Stimulated activated CD4-positive, alpha-beta T cell treated with anti-CD3 and anti-CD28 coated beads, Interleukin-15, amount 100 ng/mL, for 24 hours (primary cell): ENCODE data around the gene RNF144A.

Experiments
- DNase-seq: peaks from one replicate; pipeline ENCODE4 v3.0.0-alpha.2; 2020

Gene RNF144A

GRCh38 chr2:7048762-7049294 lies 131.6 kb downstream of the RNF144A start:
- no peak for DNase-seq

- DNase-seq: no peak
Observed at GRCh38 chr2:7052404-7052803, 135.2 kb downstream of the RNF144A start.

- DNase-seq: no peak
Observed at GRCh38 chr2:7053650-7054265, 136.5 kb downstream of the RNF144A start.

- DNase-seq: no peak
Observed at GRCh38 chr2:7057865-7058400, 140.7 kb downstream of the RNF144A start.

GRCh38 chr2:7060156-7060555 lies 142.9 kb downstream of the RNF144A start:
- no peak for DNase-seq

- no peak for DNase-seq
Observed at GRCh38 chr2:7060631-7061449, 143.6 kb downstream of the RNF144A start.

GRCh38 chr2:7061450-7061789 lies 144.2 kb downstream of the RNF144A start:
- DNase-seq: no peak

- DNase-seq: no peak
Observed at GRCh38 chr2:7061921-7062320, 144.7 kb downstream of the RNF144A start.

- DNase-seq: no peak
Observed at GRCh38 chr2:7063789-7064188, 146.6 kb downstream of the RNF144A start.

GRCh38 chr2:7068457-7068856 lies 151.2 kb downstream of the RNF144A start:
- DNase-seq: no peak

GRCh38 chr2:7070483-7070882 lies 153.3 kb downstream of the RNF144A start:
- DNase-seq: no peak

- no peak for DNase-seq
Observed at GRCh38 chr2:7071154-7071553, 153.9 kb downstream of the RNF144A start.

GRCh38 chr2:7071916-7072556 lies 154.8 kb downstream of the RNF144A start:
- DNase-seq: no peak

GRCh38 chr2:7073901-7074300 lies 156.7 kb downstream of the RNF144A start:
- no peak for DNase-seq

GRCh38 chr2:7075834-7076233 lies 158.6 kb downstream of the RNF144A start:
- no peak for DNase-seq

- DNase-seq: no peak
Observed at GRCh38 chr2:7077660-7078267, 160.6 kb downstream of the RNF144A start.

- peak; percentile 8 for DNase-seq
Observed at GRCh38 chr2:7083580-7084509, 166.6 kb downstream of the RNF144A start.

- DNase-seq: no peak
Observed at GRCh38 chr2:7084601-7085000, 167.4 kb downstream of the RNF144A start.

- DNase-seq: no peak
Observed at GRCh38 chr2:7089284-7089683, 172.1 kb downstream of the RNF144A start.

GRCh38 chr2:7089898-7090510 lies 172.8 kb downstream of the RNF144A start:
- no peak for DNase-seq

GRCh38 chr2:7093376-7093775 lies 176.2 kb downstream of the RNF144A start:
- no peak for DNase-seq
